MM.1S (cell line): ENCODE data around the gene TMEM176B.

Experiments
- DNase-seq: peaks from one replicate; pipeline ENCODE4 v3.0.0-alpha.2; 2015
- H2AFZ ChIP-seq: fragments of 300-600 bp; sonication (generic); 2 replicates; pipeline ENCODE4 v1.6.0; 2016; ENCODE audit warnings: antibody characterized with exemption, low read length
- H3F3A ChIP-seq: fragments of 300-600 bp; sonication (generic); 2 replicates; pipeline ENCODE4 v1.6.1; 2016; ENCODE audit warnings: mild to moderate bottlenecking, antibody characterized with exemption, low read length, moderate library complexity, mixed read lengths; ENCODE audit not compliant: insufficient read depth
- H3K27ac ChIP-seq: fragments of 300-600 bp; sonication (generic); 2 replicates; pipeline ENCODE4 v1.5.1; 2016; ENCODE audit warnings: mild to moderate bottlenecking, low read length
- H3K27me3 ChIP-seq: fragments of 300-600 bp; sonication (generic); replicated peaks from 2 replicates; pipeline ENCODE4 v1.6.0; 2016; ENCODE audit warnings: low read length; ENCODE audit not compliant: insufficient read depth
- H3K36me3 ChIP-seq: fragments of 300-600 bp; sonication (generic); replicated peaks from 2 replicates; pipeline ENCODE4 v1.6.1; 2016; ENCODE audit warnings: mild to moderate bottlenecking, low read length, mixed read lengths; ENCODE audit not compliant: insufficient read depth
- H3K4me1 ChIP-seq: fragments of 300-600 bp; sonication (generic); 2 replicates; pipeline ENCODE4 v1.6.1; 2016; ENCODE audit warnings: low read length, mixed read lengths
- H3K4me2 ChIP-seq: fragments of 300-600 bp; sonication (generic); 2 replicates; pipeline ENCODE4 v1.6.0; 2016; ENCODE audit warnings: low read depth, low read length
- H3K4me3 ChIP-seq: fragments of 300-600 bp; sonication (generic); 2 replicates; pipeline ENCODE4 v1.5.1; 2016; ENCODE audit warnings: low read length, mixed read lengths
- H3K79me2 ChIP-seq: fragments of 300-600 bp; sonication (generic); 2 replicates; pipeline ENCODE4 v1.6.1; 2016; ENCODE audit warnings: mixed run types, low read length, mixed read lengths
- H3K9ac ChIP-seq: fragments of 300-600 bp; sonication (generic); 2 replicates; pipeline ENCODE4 v1.6.1; 2016; ENCODE audit warnings: low read length, mixed read lengths
- H3K9me2 ChIP-seq: fragments of 300-600 bp; sonication (generic); replicated peaks from 2 replicates; pipeline ENCODE4 v1.6.1; 2016; ENCODE audit warnings: mild to moderate bottlenecking, low read length, mixed read lengths; ENCODE audit not compliant: insufficient read depth
- H3K9me3 ChIP-seq: fragments of 300-600 bp; sonication (generic); replicated peaks from 2 replicates; pipeline ENCODE4 v1.6.1; 2016; ENCODE audit warnings: mild to moderate bottlenecking, low read length, mixed read lengths; ENCODE audit not compliant: insufficient read depth
- H4K20me1 ChIP-seq: fragments of 300-600 bp; sonication (generic); 2 replicates; pipeline ENCODE4 v1.6.1; 2016; ENCODE audit warnings: mild to moderate bottlenecking, low read length, moderate library complexity, mixed read lengths; ENCODE audit not compliant: insufficient read depth
- EZH2 ChIP-seq: fragments of 300-600 bp; sonication (generic); optimal IDR thresholded peaks from 2 replicates; pipeline ENCODE3; 2017; ENCODE audit warnings: low read depth, mild to moderate bottlenecking, antibody characterized with exemption, low read length, mixed read lengths
- EZH2phosphoT487 ChIP-seq: fragments of 300-600 bp; sonication (generic); IDR thresholded peaks from 2 replicates; pipeline ENCODE4 v1.6.1; 2018; ENCODE audit warnings: antibody characterized with exemption, low read length
- TF ChIP-seq, protein P1 (sequence below): fragments of 300-600 bp; sonication (generic); IDR thresholded peaks from 2 replicates; pipeline ENCODE4 v1.5.1; 2016; ENCODE audit warnings: antibody characterized with exemption, low read length, mixed read lengths

The TMEM176B gene

DNA sequence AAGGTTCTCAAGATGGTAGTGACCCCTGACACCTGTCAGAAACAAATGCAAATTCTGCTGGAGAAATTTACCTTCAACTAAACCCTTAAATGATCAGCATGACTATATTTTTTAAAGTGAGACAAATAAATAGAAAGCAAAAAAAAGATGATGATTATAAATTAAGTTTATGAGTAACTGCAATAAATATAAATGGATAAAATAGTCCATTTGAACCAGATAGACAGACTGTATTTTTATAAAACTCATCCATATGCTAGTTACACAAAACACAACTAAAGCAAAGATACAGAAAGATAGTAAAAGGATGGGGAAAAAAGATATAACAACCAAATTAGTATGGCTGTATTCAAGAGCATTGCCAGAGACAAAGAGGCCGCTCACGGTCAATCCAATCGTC, 6.3 kb upstream of the TMEM176B start:
- Histone ChIP-seq H4K20me1 (no peaks in the 10 kb centered on the region), H3K4me3 (no peak overlapping the region), H3K9me3 (no peaks in the 10 kb centered on the region), H3K4me2 (no peak overlapping the region), H3K27me3 (peaks cover 11% of the 10 kb centered on the region), H3K4me1 (no peaks in the 10 kb centered on the region), H3K79me2 (no peaks in the 10 kb centered on the region), H3F3A (no peaks in the 10 kb centered on the region), H3K9me2 (no peaks in the 10 kb centered on the region), H3K9ac (no peak overlapping the region), H2AFZ (no peak overlapping the region), H3K36me3 (no peaks in the 10 kb centered on the region), H3K27ac (no peak overlapping the region)
- DNase-seq = no peak
- TF ChIP-seq, protein P1, sequence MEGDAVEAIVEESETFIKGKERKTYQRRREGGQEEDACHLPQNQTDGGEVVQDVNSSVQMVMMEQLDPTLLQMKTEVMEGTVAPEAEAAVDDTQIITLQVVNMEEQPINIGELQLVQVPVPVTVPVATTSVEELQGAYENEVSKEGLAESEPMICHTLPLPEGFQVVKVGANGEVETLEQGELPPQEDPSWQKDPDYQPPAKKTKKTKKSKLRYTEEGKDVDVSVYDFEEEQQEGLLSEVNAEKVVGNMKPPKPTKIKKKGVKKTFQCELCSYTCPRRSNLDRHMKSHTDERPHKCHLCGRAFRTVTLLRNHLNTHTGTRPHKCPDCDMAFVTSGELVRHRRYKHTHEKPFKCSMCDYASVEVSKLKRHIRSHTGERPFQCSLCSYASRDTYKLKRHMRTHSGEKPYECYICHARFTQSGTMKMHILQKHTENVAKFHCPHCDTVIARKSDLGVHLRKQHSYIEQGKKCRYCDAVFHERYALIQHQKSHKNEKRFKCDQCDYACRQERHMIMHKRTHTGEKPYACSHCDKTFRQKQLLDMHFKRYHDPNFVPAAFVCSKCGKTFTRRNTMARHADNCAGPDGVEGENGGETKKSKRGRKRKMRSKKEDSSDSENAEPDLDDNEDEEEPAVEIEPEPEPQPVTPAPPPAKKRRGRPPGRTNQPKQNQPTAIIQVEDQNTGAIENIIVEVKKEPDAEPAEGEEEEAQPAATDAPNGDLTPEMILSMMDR = no peak
- TF ChIP-seq EZH2 = no peak
- no peak for TF ChIP-seq EZH2phosphoT487

- Histone ChIP-seq H3F3A (no peaks in the 10 kb centered on the region), H3K4me2 (no peak overlapping the region), H3K4me3 (no peak overlapping the region), H4K20me1 (no peaks in the 10 kb centered on the region), H3K9ac (no peak overlapping the region), H3K27me3 (peaks cover 17% of the 10 kb centered on the region), H3K4me1 (no peaks in the 10 kb centered on the region), H3K9me3 (no peaks in the 10 kb centered on the region), H3K9me2 (no peaks in the 10 kb centered on the region), H3K36me3 (no peaks in the 10 kb centered on the region), H3K27ac (no peak overlapping the region), H2AFZ (no peak overlapping the region), H3K79me2 (no peaks in the 10 kb centered on the region)
- DNase-seq = no peak
- TF ChIP-seq EZH2phosphoT487 (no peak), EZH2 (no peak)
- TF ChIP-seq, protein P1 = no peak
Observed at GRCh38 chr7:150805864-150806263, 5.7 kb upstream of the TMEM176B start.

DNA sequence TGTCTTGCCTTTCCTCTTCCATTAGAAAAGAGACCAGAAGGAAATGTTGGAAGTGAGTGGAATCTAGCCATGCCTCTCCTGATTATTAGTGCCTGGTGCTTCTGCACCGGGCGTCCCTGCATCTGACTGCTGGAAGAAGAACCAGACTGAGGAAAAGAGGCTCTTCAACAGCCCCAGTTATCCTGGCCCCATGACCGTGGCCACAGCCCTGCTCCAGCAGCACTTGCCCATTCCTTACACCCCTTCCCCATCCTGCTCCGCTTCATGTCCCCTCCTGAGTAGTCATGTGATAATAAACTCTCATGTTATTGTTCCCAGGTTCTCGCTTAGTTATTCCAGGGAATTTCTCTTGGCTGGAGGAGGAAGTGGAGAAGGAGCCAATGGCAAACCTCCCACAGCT, 4.6 kb upstream of the TMEM176B start:
- Histone ChIP-seq H3K4me1 (no peaks in the 10 kb centered on the region), H3K27me3 (peaks cover 24% of the 10 kb centered on the region)
- TF ChIP-seq EZH2 (no peak), EZH2phosphoT487 (no peak)
- TF ChIP-seq, protein P1 = no peak

More for the DNA sequence above, 4.6 kb upstream of the TMEM176B start:
- Histone ChIP-seq H3K9ac (no peak overlapping the region), H3K27ac (no peak overlapping the region), H3K9me3 (no peaks in the 10 kb centered on the region), H2AFZ (no peak overlapping the region), H3K9me2 (no peaks in the 10 kb centered on the region), H3K4me3 (no peak overlapping the region), H3F3A (no peaks in the 10 kb centered on the region), H3K36me3 (no peaks in the 10 kb centered on the region), H3K79me2 (no peaks in the 10 kb centered on the region), H3K4me2 (no peak overlapping the region), H4K20me1 (no peaks in the 10 kb centered on the region)
- no peak for DNase-seq
